T-helper 2 cell (primary cell): ENCODE measurements around the gene FIGNL2.

ENCODE experiments used
- DNase-seq, 5 experiments: peaks; one replicate each; pipeline versions ENCODE4 v3.0.0 to v3.0.0-alpha.2; 2012 to 2022

The FIGNL2 gene

GRCh38 chr12:51852404-51853137 is 4.1 kb upstream of the FIGNL2 start:
- DNase-seq: no peak

GRCh38 chr12:51851413-51852124 is 3.1 kb upstream of the FIGNL2 start:
- DNase-seq: no peak

- no peak for DNase-seq
Measured at GRCh38 chr12:51850965-51851299, 2.4 kb upstream of the FIGNL2 start.

- no peak for DNase-seq
Measured at GRCh38 chr12:51850081-51850964, 1.8 kb upstream of the FIGNL2 start.

GRCh38 chr12:51848841-51849735 is 570 bp upstream of the FIGNL2 start:
- DNase-seq: no peak

GRCh38 chr12:51847643-51848325 is 734 bp downstream of the FIGNL2 start:
- no peak for DNase-seq

GRCh38 chr12:51846911-51847642 is 1.4 kb downstream of the FIGNL2 start:
- DNase-seq: peak in 2 of 5 experiments; percentile 18 to 21

GRCh38 chr12:51846271-51846691 is 2.2 kb downstream of the FIGNL2 start:
- no peak for DNase-seq

- DNase-seq: no peak
Measured at GRCh38 chr12:51845482-51845881, 3.0 kb downstream of the FIGNL2 start.

- DNase-seq: no peak
Measured at GRCh38 chr12:51844854-51845253, 3.7 kb downstream of the FIGNL2 start.

GRCh38 chr12:51841727-51842126 is 6.8 kb downstream of the FIGNL2 start:
- no peak for DNase-seq

GRCh38 chr12:51840966-51841365 is 7.6 kb downstream of the FIGNL2 start:
- DNase-seq: no peak

GRCh38 chr12:51839310-51839947 is 9.1 kb downstream of the FIGNL2 start:
- no peak for DNase-seq

- no peak for DNase-seq
Measured at GRCh38 chr12:51838762-51839161, 9.8 kb downstream of the FIGNL2 start.

GRCh38 chr12:51838036-51838435 is 10.5 kb downstream of the FIGNL2 start:
- no peak for DNase-seq

- no peak for DNase-seq
Measured at GRCh38 chr12:51837286-51837685, 11.2 kb downstream of the FIGNL2 start.

- DNase-seq: no peak
Measured at GRCh38 chr12:51836827-51837173, 11.7 kb downstream of the FIGNL2 start.

- DNase-seq: no peak
Measured at GRCh38 chr12:51836041-51836826, 12.3 kb downstream of the FIGNL2 start.

GRCh38 chr12:51834411-51834810 is 14.1 kb downstream of the FIGNL2 start:
- DNase-seq: no peak
